ENCODE results near the gene PTRHD1.

DNA sequence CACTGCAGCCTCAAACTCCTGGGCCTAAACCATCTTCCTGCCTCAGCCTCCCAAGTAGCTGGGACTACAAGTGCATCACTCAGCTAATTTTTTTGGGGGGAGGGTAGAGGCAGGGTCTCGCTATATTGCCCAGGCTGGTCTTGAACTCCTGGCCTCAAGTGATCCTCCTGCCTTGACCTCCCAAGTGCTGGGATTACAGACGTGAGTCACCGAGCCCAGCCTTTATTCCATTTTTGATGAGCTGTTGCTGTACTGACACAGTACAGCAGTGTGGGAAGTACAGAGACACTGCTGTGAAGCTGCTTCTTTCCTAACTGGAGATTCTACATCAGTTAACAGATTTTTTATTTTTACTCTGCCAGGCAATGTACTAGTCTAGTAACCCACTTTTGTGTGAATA, 18.8 kb downstream of the PTRHD1 start:
- TF ChIP-seq, protein P1, sequence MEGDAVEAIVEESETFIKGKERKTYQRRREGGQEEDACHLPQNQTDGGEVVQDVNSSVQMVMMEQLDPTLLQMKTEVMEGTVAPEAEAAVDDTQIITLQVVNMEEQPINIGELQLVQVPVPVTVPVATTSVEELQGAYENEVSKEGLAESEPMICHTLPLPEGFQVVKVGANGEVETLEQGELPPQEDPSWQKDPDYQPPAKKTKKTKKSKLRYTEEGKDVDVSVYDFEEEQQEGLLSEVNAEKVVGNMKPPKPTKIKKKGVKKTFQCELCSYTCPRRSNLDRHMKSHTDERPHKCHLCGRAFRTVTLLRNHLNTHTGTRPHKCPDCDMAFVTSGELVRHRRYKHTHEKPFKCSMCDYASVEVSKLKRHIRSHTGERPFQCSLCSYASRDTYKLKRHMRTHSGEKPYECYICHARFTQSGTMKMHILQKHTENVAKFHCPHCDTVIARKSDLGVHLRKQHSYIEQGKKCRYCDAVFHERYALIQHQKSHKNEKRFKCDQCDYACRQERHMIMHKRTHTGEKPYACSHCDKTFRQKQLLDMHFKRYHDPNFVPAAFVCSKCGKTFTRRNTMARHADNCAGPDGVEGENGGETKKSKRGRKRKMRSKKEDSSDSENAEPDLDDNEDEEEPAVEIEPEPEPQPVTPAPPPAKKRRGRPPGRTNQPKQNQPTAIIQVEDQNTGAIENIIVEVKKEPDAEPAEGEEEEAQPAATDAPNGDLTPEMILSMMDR (IDR thresholded peaks at IDR 0.05), result no peak
- TF ChIP-seq POLR2AphosphoS5 (IDR thresholded peaks at IDR 0.05) (no peak), POLR2A (IDR thresholded peaks at IDR 0.05) (no peak)

Data from stomach (tissue), 4 donors.